Suppressor macrophage (primary cell): ENCODE measurements around the gene CSNK1G3.
A peak's percentile ranks its signal among the peaks of the same experiment; 100 is the strongest.
"Not testable (repeated sequence)": the region's sequence is repeated elsewhere in the genome, so short reads cannot be mapped to it uniquely, and the experiment has no call there.

Experiments
- DNase-seq, 4 experiments: peaks; one replicate each; pipeline ENCODE4 v3.0.0-alpha.2; 2020 to 2022
- total RNA-seq, 17 experiments: gene quantifications; one replicate each; lab custom pipeline; 2026; ENCODE audit warnings: mixed read lengths in 6 of 17, inconsistent platforms in 3 of 17; lab: John Stamatoyannopoulos, UW

Gene CSNK1G3
- total RNA-seq = 16.4 to 42.8 (median 33.5) reads per million in 17 experiments

DNA sequence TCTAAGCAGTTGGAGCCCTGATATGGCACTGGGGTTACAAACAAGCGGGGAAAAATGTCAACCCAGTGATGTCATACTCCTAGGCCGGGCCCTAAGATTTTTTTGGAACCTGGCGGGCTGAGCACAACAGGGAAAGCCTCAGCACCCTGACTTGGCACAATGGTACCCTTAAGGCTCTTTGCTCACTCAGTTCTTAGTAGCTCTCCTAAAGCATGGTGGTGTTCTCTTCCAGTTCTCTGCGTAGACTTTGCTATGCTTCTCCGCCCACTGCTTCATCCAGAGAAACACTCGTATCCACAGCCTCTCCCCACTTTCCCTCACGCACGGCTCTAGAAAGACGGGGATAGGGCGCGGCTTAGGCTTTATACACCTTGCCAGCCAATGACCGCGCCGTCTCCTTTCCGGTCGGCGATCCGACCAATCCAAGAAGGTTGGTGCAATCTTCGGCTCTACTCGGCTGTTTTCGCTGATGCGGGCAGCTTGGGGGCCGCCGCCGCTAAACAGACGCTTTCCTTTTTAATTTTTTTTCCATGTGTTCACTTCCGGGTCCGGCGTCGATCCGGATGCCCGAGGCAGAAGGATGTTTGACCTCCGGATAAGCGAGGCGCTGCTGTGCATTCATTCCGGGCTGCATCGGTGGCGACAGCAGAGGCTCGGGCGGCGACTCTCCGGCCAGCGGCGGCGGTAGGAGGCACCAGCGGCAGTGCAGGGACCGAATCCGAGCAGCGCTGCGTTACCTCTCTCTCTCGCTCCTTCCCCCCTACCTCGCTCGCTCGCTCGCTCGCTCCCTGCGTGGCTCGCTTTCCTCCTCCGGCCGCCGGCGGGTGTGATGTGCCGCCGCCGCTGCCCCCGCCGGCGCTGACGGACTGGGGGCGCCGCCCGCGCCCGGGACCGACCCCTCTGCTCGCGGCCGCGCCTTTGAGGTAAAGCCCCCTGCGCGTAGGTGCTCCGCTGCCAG, at the start of gene CSNK1G3:
Gene CSNK1G3, plus strand, starts transcription at position 530 of the 958 bp plus-strand sequence. CDS start 33,487 bp downstream, outside the sequence.
- peak; percentile 95 to 98 (median 97) for DNase-seq

- not testable (repeated sequence) for DNase-seq
Observed at GRCh38 chr5:123466839-123467238, 45.1 kb upstream of the CSNK1G3 start.

GRCh38 chr5:123471385-123471784, 40.6 kb upstream of the CSNK1G3 start:
- DNase-seq = no peak

GRCh38 chr5:123472150-123472924, 39.6 kb upstream of the CSNK1G3 start:
- DNase-seq = no peak

- no peak for DNase-seq
Observed at GRCh38 chr5:123474228-123474627, 37.7 kb upstream of the CSNK1G3 start.

DNA sequence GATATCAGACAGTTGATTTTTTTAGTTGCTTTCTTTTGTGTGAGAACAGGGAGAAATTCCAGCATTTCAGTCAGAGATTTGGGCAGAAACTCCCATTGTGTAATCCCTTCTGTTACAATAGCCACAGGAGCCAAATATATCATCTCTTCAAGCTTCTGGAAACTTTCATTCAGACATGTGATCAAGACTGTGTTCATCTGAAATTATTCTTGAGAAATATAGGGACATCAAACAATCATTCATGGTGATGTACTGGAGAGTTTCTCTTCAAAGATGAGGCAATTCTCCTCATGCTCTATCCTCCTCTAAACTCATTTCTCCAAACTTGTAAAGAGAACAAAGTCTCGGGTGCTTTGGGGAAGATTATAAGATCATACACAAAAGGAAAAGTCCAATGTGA, 35.2 kb upstream of the CSNK1G3 start:
- peak in 1 of 4 experiments; percentile 11 for DNase-seq

DNA sequence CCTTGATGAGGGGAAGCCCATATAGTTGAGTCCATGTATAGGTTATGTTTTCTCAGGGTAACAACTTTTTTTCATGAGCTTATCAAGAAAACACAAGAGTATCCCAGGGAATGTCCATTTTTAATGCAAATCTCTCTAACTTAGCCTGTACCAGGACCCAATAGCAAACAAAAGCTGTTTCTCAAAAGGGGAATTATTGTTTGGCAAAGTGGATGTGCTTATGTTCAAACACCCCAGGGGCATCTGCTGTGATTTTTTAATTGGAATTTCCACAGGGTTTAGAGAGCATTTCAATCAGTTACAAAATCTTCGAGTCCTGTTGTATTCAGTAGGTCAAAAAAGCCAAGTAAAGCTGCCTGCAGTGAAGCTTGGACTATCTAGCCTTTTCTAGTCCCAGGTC, 33.4 kb upstream of the CSNK1G3 start:
- DNase-seq = no peak

GRCh38 chr5:123482258-123482657, 29.7 kb upstream of the CSNK1G3 start:
- no peak for DNase-seq

GRCh38 chr5:123483446-123484077, 28.4 kb upstream of the CSNK1G3 start:
- DNase-seq = no peak

GRCh38 chr5:123485275-123485674, 26.7 kb upstream of the CSNK1G3 start:
- DNase-seq = no peak

- peak; percentile 62 to 84 (median 76) for DNase-seq
Observed at GRCh38 chr5:123486951-123487655, 24.9 kb upstream of the CSNK1G3 start.

- no peak for DNase-seq
Observed at GRCh38 chr5:123490974-123491373, 21.0 kb upstream of the CSNK1G3 start.

GRCh38 chr5:123495211-123495610, 16.8 kb upstream of the CSNK1G3 start:
- DNase-seq = not testable (repeated sequence)

- no peak for DNase-seq
Observed at GRCh38 chr5:123496892-123497291, 15.1 kb upstream of the CSNK1G3 start.

GRCh38 chr5:123500471-123500870, 11.5 kb upstream of the CSNK1G3 start:
- no peak for DNase-seq

GRCh38 chr5:123502120-123502519, 9.9 kb upstream of the CSNK1G3 start:
- DNase-seq = no peak

GRCh38 chr5:123503299-123503698, 8.7 kb upstream of the CSNK1G3 start:
- no peak for DNase-seq

DNA sequence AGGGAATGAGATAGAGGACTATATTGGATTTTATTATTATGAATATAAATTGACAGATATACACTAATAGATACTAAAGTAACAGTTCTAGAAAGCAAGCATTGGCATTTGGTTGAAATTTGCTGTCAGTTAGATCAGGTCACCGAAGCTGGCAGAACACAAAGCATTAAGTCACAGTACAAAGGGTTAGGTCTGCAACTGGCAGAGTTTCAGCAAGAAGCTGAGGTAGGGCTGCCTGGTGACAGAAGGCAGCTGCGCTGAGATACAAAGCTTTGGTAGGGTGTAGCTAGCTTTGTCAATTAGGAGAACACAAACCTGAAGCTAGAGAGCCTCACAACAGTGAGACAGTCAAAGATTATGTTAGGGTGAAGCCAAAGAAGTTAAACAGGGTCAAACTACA, 6.3 kb upstream of the CSNK1G3 start:
- no peak for DNase-seq

- no peak for DNase-seq
Observed at GRCh38 chr5:123508441-123508840, 3.5 kb upstream of the CSNK1G3 start.

DNA sequence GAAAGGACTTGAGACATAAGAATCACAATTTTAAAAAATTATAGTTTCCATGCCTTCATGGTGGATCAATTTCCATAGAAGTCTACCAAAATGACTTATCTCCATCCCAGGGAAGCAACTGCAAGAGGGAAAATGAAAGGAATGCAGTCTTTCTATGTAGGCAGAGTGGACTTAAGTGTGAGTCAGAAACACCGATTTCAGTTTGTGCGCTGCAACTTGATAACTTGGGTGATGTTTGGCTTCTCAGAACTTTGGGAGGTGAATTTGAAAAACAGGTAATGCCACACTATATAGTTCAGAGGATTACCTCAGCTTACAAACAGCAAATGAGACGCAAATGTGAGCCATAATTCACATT, 708 bp upstream of the CSNK1G3 start:
- no peak for DNase-seq

- peak; percentile 48 to 71 (median 56) for DNase-seq
Observed at GRCh38 chr5:123512611-123513461, 859 bp downstream of the CSNK1G3 start.
